ENCODE measurements around the gene PYM1. TPM values are rescaled to one million over a fixed set of nuclear protein-coding genes. Genes with fewer than 3 reads are reported as not detected.
"Not testable (repeated sequence)": the region's sequence is repeated elsewhere in the genome, so short reads cannot be mapped to it uniquely, and the experiment has no call there.

Gene PYM1
- total and polyA plus RNA-seq, 2 of the 13 experiments (the other 11 are each of a cell fraction or from before 2014, with no cell fraction given) = 44.0 to 51.8 TPM

- WGBS (ENCODE audit: low lambda C conversion rate) = 91% methylated on average over 3 of the region's 3 CpGs
- TF ChIP-seq ONECUT2 (CRISPR knock-in tag; IDR thresholded peaks at IDR 0.05) (no peak), ZBTB21 (CRISPR knock-in tag; IDR thresholded peaks at IDR 0.05) (no peak), ZNF883 (CRISPR knock-in tag; IDR thresholded peaks at IDR 0.05; ENCODE audit: not compliant biosample characterization) (no peak), ZNF552 (CRISPR knock-in tag; IDR thresholded peaks at IDR 0.05; ENCODE audit: borderline replicate concordance) (no peak), RARG (CRISPR knock-in tag; IDR thresholded peaks at IDR 0.05; ENCODE audit: low read depth) (no peak), ZNF18 (CRISPR knock-in tag; IDR thresholded peaks at IDR 0.05; ENCODE audit: insufficient replicate concordance) (no peak)
- H4K20me1 ChIP-seq (ENCODE audit: insufficient read depth, low read length) = peaks cover 15% of the 10 kb centered on the region
- ChIA-PET CTCF (ENCODE audit: low intra/inter-chr PET ratio, low total read pairs) (no interaction called here), POLR2A (interaction anchor here (0.6 to 1.4 kb wide), 2 partner anchors 15 to 104 kb away, joined by 3 to 4 read pairs; partner anchors contain the start of genes ORMDL2 and SARNP)
- in situ Hi-C loops (cut with HindIII; ENCODE audit: extremely low pct_ligation_motif_present, low pct_unique_long_range_greater_than_20kb) (no loop called here), intact Hi-C loops (cut with micrococcal nuclease; ENCODE audit: unreplicated experiment) (no loop called here)
- no peak for ATAC-seq
- no peaks in the 10 kb centered on the region; a peak in 1 of 5 replicates for H3K27me3 ChIP-seq (ENCODE audit: control insufficient read depth in 1 of 2, insufficient read depth in 2 of 2, low read length in 2 of 2)
- H3K79me2 ChIP-seq (ENCODE audit: insufficient read depth, low read length) = peaks cover 83% of the 10 kb centered on the region
- no peaks in the 10 kb centered on the region for H3K9me3 ChIP-seq (ENCODE audit: low read length)
- FAIRE-seq = no peak
- H3K36me3 ChIP-seq (replicated peaks in 1 of 2; ENCODE audit: control insufficient read depth in 1 of 2, insufficient read depth in 2 of 2, low read length in 2 of 2) = peaks cover 0 to 14% of the 10 kb centered on the region in 2 experiments; a peak in 3 of 5 replicates
- H3K9ac ChIP-seq (ENCODE audit: insufficient read depth, low read depth, low read length) = no peak overlapping the region
- DNase-seq (ENCODE audit: low spot score) = no peak
- H2AFZ ChIP-seq (ENCODE audit: low read length) = no peak overlapping the region
- no peak overlapping the region for H3K27ac ChIP-seq (ENCODE audit: extremely low read length, insufficient read depth, low read length)
- H3K4me3 ChIP-seq (replicated peaks in 1 of 3; ENCODE audit: insufficient read depth in 1 of 3, low read depth in 2 of 3, low read length in 3 of 3) = no peak overlapping the region
- 0 out of 2 replicates have a peak overlapping the region, but pooled peaks have one; percentile 15 for H3K4me2 ChIP-seq (ENCODE audit: low read depth, low read length)
- no TSS peak for BruUV-seq (replicated peaks)
- peaks cover 55% of the 10 kb centered on the region for H3K4me1 ChIP-seq (ENCODE audit: insufficient read depth, low read length)
These were observed 5.6 kb downstream of the PYM1 start for GRCh38 chr12:55922126-55922525.

- FAIRE-seq; H3K9ac ChIP-seq (ENCODE audit: insufficient read depth, low read depth, low read length); H3K9me3 ChIP-seq (ENCODE audit: low read length); H3K27me3 ChIP-seq (ENCODE audit: control insufficient read depth in 1 of 2, insufficient read depth in 2 of 2, low read length in 2 of 2); H3K4me2 ChIP-seq (ENCODE audit: low read depth, low read length); in situ Hi-C loops (cut with HindIII; ENCODE audit: extremely low pct_ligation_motif_present, low pct_unique_long_range_greater_than_20kb); CTCF ChIA-PET (ENCODE audit: low intra/inter-chr PET ratio, low total read pairs); H2AFZ ChIP-seq (ENCODE audit: low read length); H3K4me3 ChIP-seq (replicated peaks in 1 of 3; ENCODE audit: insufficient read depth in 1 of 3, low read depth in 2 of 3, low read length in 3 of 3); BruUV-seq (replicated peaks); H3K27ac ChIP-seq (ENCODE audit: extremely low read length, insufficient read depth, low read length); intact Hi-C loops (cut with micrococcal nuclease; ENCODE audit: unreplicated experiment): not testable (repeated sequence)
- Histone ChIP-seq H3K79me2 (ENCODE audit: insufficient read depth, low read length) (peaks cover 77% of the 10 kb centered on the region), H4K20me1 (ENCODE audit: insufficient read depth, low read length) (peaks cover 10% of the 10 kb centered on the region; the same call in 1 of the 2 replicates), H3K4me1 (ENCODE audit: insufficient read depth, low read length) (peaks cover 48% of the 10 kb centered on the region), H3K36me3 (replicated peaks in 1 of 2; ENCODE audit: control insufficient read depth in 1 of 2, insufficient read depth in 2 of 2, low read length in 2 of 2) (peaks cover 0 to 29% of the 10 kb centered on the region in 2 experiments; a peak in 4 of 5 replicates)
- WGBS (ENCODE audit: low lambda C conversion rate) = 86% methylated on average over 3 of the region's 3 CpGs
- POLR2A ChIA-PET = interaction anchor here (0.6 to 0.8 kb wide), 2 partner anchors 9 to 89 kb away, joined by 3 to 4 read pairs; partner anchors contain the start of genes DNAJC14 and PYM1
- DNase-seq (ENCODE audit: low spot score) (peak; percentile 40), ATAC-seq (peak; percentile 64; the same call in 2 of the 3 replicates)
- peak; percentile 63 for TF ChIP-seq FOSL2 (CRISPR knock-in tag; IDR thresholded peaks at IDR 0.05)
- TF ChIP-seq ZNF770 (CRISPR knock-in tag; IDR thresholded peaks at IDR 0.05) = peak; percentile 68
These were observed 8.7 kb downstream of the PYM1 start for GRCh38 chr12:55919032-55919431.

All from HepG2 (cell line).